GM13976 (cell line): Measurements from ENCODE around the gene ZDHHC7.

ENCODE experiments used
- DNase-seq: peaks from one replicate; pipeline ENCODE4 v3.0.0; 2012; ENCODE audit warnings: low spot score
- CTCF ChIP-seq: IDR thresholded peaks from 2 replicates; pipeline ENCODE4 v1.5.1; 2012; ENCODE audit warnings: borderline replicate concordance, mild to moderate bottlenecking; ENCODE audit not compliant: insufficient read depth; ENCODE audit errors: extremely low read depth, missing control alignments, control extremely low read depth
- in situ Hi-C: fragments of 300-500 bp; cut with MboI; formaldehyde crosslinking; loops from one replicate; pipeline ENCODE4 v1.12.0; 2022; ENCODE audit warnings: low sequenced_read_pairs, mixed read lengths, inconsistent platforms; ENCODE audit not compliant: unreplicated experiment

The ZDHHC7 gene

GRCh38 chr16:84950906-84951305, 60.4 kb downstream of the ZDHHC7 start:
- no peak for DNase-seq
- in situ Hi-C loops: loop anchor here (25.0 kb wide), 2 partner anchors 314 to 439 kb away; partner anchors contain the start of genes KLHL36 and MEAK7
- TF ChIP-seq CTCF: no peak

GRCh38 chr16:84949772-84950436, 61.4 kb downstream of the ZDHHC7 start:
- no peak for TF ChIP-seq CTCF
- in situ Hi-C loops: loop anchor here (25.0 kb wide), 2 partner anchors 313 to 438 kb away; partner anchors contain the start of genes KLHL36 and MEAK7
- DNase-seq: no peak

GRCh38 chr16:84948851-84949610, 62.3 kb downstream of the ZDHHC7 start:
- in situ Hi-C loops: no loop called here
- TF ChIP-seq CTCF: no peak
- DNase-seq: no peak

GRCh38 chr16:84947996-84948850, 63.1 kb downstream of the ZDHHC7 start:
- no peak for DNase-seq
- no peak for TF ChIP-seq CTCF
- in situ Hi-C loops: no loop called here

- TF ChIP-seq CTCF: no peak
- DNase-seq: no peak
- in situ Hi-C loops: no loop called here
Measured at GRCh38 chr16:84947022-84947421, 64.3 kb downstream of the ZDHHC7 start.

- no peak for TF ChIP-seq CTCF
Measured at GRCh38 chr16:84943620-84944019, 67.7 kb downstream of the ZDHHC7 start.

More at GRCh38 chr16:84943620-84944019, 67.7 kb downstream of the ZDHHC7 start:
- no peak for DNase-seq
- in situ Hi-C loops: no loop called here
